Loucy (cell line): Measurements from ENCODE around the gene USP5.

Experiments
- H2AFZ ChIP-seq: fragments of 200-600 bp; sonication (generic); 2 replicates; pipeline ENCODE4 v1.6.0; 2016; ENCODE audit warnings: antibody characterized with exemption, mild to moderate bottlenecking, low read length, moderate library complexity
- H3F3A ChIP-seq: fragments of 200-600 bp; 2 replicates; pipeline ENCODE4 v1.6.0; 2016; ENCODE audit warnings: antibody characterized with exemption, low read depth, mild to moderate bottlenecking
- H3K27me3 ChIP-seq: fragments of 200-600 bp; sonication (generic); 2 replicates; pipeline ENCODE4 v1.6.1; 2014; ENCODE audit warnings: low read length, mild to moderate bottlenecking; ENCODE audit not compliant: insufficient read depth, poor library complexity, severe bottlenecking
- H3K36me3 ChIP-seq: fragments of 200-600 bp; sonication (generic); 2 replicates; pipeline ENCODE4 v1.6.1; 2016; ENCODE audit warnings: low read length; ENCODE audit not compliant: insufficient read depth
- H3K4me1 ChIP-seq: fragments of 200-600 bp; sonication (generic); 2 replicates; pipeline ENCODE4 v1.5.1; 2014; ENCODE audit warnings: low read length, mild to moderate bottlenecking; ENCODE audit not compliant: insufficient read depth, poor library complexity, severe bottlenecking
- H3K4me2 ChIP-seq: fragments of 200-600 bp; sonication (generic); 2 replicates; pipeline ENCODE4 v1.6.0; 2014; ENCODE audit warnings: antibody characterized with exemption, low read length, low read depth, mild to moderate bottlenecking; ENCODE audit not compliant: poor library complexity, severe bottlenecking
- H3K4me3 ChIP-seq: fragments of 200-600 bp; sonication (generic); 2 replicates; pipeline ENCODE4 v1.5.1; 2014; ENCODE audit warnings: low read length, mild to moderate bottlenecking, mixed read lengths; ENCODE audit not compliant: poor library complexity, severe bottlenecking
- H3K79me2 ChIP-seq: fragments of 200-600 bp; sonication (generic); 2 replicates; pipeline ENCODE4 v1.6.1; 2014; ENCODE audit warnings: low read length; ENCODE audit not compliant: insufficient read depth
- H3K9ac ChIP-seq: fragments of 200-600 bp; sonication (generic); 2 replicates; pipeline ENCODE4 v1.6.0; 2014; ENCODE audit warnings: mild to moderate bottlenecking, low read depth, low read length, moderate library complexity; ENCODE audit not compliant: poor library complexity, severe bottlenecking
- H3K9me2 ChIP-seq: fragments of 200-600 bp; sonication (generic); replicated peaks from 2 replicates; pipeline ENCODE4 v1.6.1; 2016; ENCODE audit warnings: low read depth, low read length, mixed read lengths
- H3K9me3 ChIP-seq: fragments of 200-600 bp; sonication (generic); 2 replicates; pipeline ENCODE4 v1.6.1; 2014; ENCODE audit warnings: mild to moderate bottlenecking, antibody characterized with exemption, low read length, low read depth; ENCODE audit not compliant: insufficient read depth
- H4K20me1 ChIP-seq: fragments of 200-600 bp; sonication (generic); 2 replicates; pipeline ENCODE4 v1.6.0; 2014; ENCODE audit warnings: antibody characterized with exemption, low read length, mild to moderate bottlenecking; ENCODE audit not compliant: insufficient read depth, poor library complexity, severe bottlenecking
- EZH2phosphoT487 ChIP-seq: fragments of 200-600 bp; IDR thresholded peaks from 2 replicates; pipeline ENCODE4 v1.6.1; 2018; ENCODE audit warnings: antibody characterized with exemption, mild to moderate bottlenecking, moderate library complexity, borderline replicate concordance
- TF ChIP-seq, protein P1 (sequence below): fragments of 200-600 bp; sonication (generic); conservative IDR thresholded peaks from 2 replicates; pipeline ENCODE4 v1.5.1; 2014; ENCODE audit warnings: mild to moderate bottlenecking, antibody characterized with exemption, low read length

The USP5 gene

GRCh38 chr12:6858799-6859198 is 6.8 kb downstream of the USP5 start:
- Histone ChIP-seq H2AFZ (no peak overlapping the region), H3F3A (no peaks in the 10 kb centered on the region), H3K9me3 (no peaks in the 10 kb centered on the region), H3K9me2 (no peaks in the 10 kb centered on the region), H3K4me1 (peaks cover 6% of the 10 kb centered on the region), H3K27me3 (no peaks in the 10 kb centered on the region), H4K20me1 (peaks cover 11% of the 10 kb centered on the region), H3K36me3 (peaks cover 81% of the 10 kb centered on the region), H3K9ac (no peak overlapping the region), H3K4me3 (no peak overlapping the region), H3K4me2 (no peak overlapping the region), H3K79me2 (peaks cover 20% of the 10 kb centered on the region)
- TF ChIP-seq, protein P1, sequence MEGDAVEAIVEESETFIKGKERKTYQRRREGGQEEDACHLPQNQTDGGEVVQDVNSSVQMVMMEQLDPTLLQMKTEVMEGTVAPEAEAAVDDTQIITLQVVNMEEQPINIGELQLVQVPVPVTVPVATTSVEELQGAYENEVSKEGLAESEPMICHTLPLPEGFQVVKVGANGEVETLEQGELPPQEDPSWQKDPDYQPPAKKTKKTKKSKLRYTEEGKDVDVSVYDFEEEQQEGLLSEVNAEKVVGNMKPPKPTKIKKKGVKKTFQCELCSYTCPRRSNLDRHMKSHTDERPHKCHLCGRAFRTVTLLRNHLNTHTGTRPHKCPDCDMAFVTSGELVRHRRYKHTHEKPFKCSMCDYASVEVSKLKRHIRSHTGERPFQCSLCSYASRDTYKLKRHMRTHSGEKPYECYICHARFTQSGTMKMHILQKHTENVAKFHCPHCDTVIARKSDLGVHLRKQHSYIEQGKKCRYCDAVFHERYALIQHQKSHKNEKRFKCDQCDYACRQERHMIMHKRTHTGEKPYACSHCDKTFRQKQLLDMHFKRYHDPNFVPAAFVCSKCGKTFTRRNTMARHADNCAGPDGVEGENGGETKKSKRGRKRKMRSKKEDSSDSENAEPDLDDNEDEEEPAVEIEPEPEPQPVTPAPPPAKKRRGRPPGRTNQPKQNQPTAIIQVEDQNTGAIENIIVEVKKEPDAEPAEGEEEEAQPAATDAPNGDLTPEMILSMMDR: no peak
- TF ChIP-seq EZH2phosphoT487: no peak

GRCh38 chr12:6860116-6860515 is 8.2 kb downstream of the USP5 start:
- H4K20me1 ChIP-seq: no peaks in the 10 kb centered on the region
- H3F3A ChIP-seq: no peaks in the 10 kb centered on the region
- no peaks in the 10 kb centered on the region for H3K4me1 ChIP-seq
- no peak overlapping the region for H3K4me2 ChIP-seq
- H3K9me3 ChIP-seq: no peaks in the 10 kb centered on the region
- H3K9me2 ChIP-seq: no peaks in the 10 kb centered on the region
- H3K36me3 ChIP-seq: peaks cover 93% of the 10 kb centered on the region
- H3K79me2 ChIP-seq: peaks cover 7% of the 10 kb centered on the region; the same call in 1 of the 2 replicates
- H3K4me3 ChIP-seq: no peak overlapping the region
- H3K9ac ChIP-seq: no peak overlapping the region
- no peaks in the 10 kb centered on the region for H3K27me3 ChIP-seq
- no peak for TF ChIP-seq EZH2phosphoT487
- TF ChIP-seq, protein P1: no peak
- H2AFZ ChIP-seq: no peak overlapping the region

- Histone ChIP-seq H3K4me2 (no peak overlapping the region), H4K20me1 (no peaks in the 10 kb centered on the region), H2AFZ (no peak overlapping the region), H3K9ac (no peak overlapping the region), H3K9me2 (no peaks in the 10 kb centered on the region), H3K36me3 (peaks cover 96% of the 10 kb centered on the region), H3K27me3 (no peaks in the 10 kb centered on the region), H3K79me2 (no peaks in the 10 kb centered on the region; the same call in 1 of the 2 replicates), H3K9me3 (no peaks in the 10 kb centered on the region), H3K4me1 (no peaks in the 10 kb centered on the region), H3K4me3 (no peak overlapping the region), H3F3A (no peaks in the 10 kb centered on the region)
- TF ChIP-seq EZH2phosphoT487: no peak
- TF ChIP-seq, protein P1: no peak
These were observed 9.0 kb downstream of the USP5 start for GRCh38 chr12:6860942-6861341.
